Activated CD4-positive, alpha-beta T cell treated with anti-CD3 and anti-CD28 coated beads for 48 hours (primary cell): ENCODE results near the gene NDUFV1.
"Not testable (repeated sequence)": the region's sequence is repeated elsewhere in the genome, so short reads cannot be mapped to it uniquely, and the experiment has no call there.

Experiments used
- DNase-seq: peaks from one replicate; pipeline ENCODE4 v3.0.0-alpha.2; 2020

NDUFV1 gene

GRCh38 chr11:67586568-67587250 is 20.0 kb upstream of the NDUFV1 start:
- DNase-seq = no peak

GRCh38 chr11:67588136-67588503 is 18.6 kb upstream of the NDUFV1 start:
- no peak for DNase-seq

DNA sequence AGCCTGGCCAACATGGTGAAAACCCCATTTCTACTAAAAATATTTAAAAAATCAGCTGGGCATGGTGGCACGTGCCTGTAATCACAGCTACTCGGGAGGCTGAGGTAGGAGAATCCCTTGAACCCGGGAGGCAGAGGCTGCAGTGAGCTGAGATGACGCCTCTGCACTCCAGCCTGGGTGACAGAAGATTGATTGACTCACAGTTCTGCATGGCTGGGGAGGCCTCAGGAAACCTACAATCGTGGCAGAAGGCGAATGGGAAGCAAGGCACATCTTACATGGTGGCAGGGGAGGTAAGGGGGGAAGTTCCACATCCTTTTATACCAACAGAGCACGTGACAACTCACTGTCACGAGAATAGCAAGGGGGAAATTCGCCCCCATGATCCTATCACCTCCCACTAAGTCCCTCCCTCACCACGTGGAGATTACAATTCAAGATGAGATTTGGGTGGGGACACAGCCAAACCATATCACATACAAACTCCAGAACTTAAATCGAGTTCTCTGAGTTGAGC is 17.8 kb upstream of the NDUFV1 start:
- DNase-seq = not testable (repeated sequence)

DNA sequence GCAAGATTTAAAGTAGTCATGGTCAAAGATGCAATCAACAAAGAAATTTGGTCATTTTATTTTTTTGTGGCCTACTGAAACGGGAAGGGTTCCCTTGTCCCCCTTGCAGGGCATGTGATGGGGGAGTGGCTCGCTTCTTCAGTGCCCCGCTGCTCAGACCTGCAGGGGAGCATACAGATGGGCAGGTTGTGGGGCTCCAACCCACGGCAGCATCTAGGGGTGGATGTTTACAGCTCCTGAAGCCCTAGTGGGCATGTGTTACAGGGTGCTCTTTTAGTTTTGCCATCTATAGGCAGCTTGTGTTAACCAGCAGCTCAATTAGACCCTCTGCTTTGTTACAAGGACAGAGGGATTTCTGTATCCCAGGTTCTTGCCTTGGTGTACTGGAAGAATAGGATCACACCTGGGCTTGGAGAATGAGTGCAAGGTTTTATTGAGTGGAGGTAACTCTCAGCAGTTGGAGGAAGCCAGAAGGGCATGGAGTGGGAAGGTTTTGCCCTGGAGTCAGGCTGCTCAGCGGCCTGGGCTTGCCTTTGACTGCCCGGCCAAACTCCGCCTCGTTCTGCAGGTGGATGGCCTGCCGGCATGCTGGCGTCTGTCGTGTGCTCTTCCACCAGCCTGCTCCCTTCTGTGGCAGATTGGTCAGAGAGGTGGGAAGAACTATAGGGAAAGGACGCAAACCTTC is 13.7 kb upstream of the NDUFV1 start:
- no peak for DNase-seq

- no peak for DNase-seq
Observed at GRCh38 chr11:67593565-67593905, 13.2 kb upstream of the NDUFV1 start.

GRCh38 chr11:67594480-67594879 is 12.3 kb upstream of the NDUFV1 start:
- DNase-seq = no peak

GRCh38 chr11:67596753-67597300 is 9.9 kb upstream of the NDUFV1 start:
- no peak for DNase-seq

- not testable (repeated sequence) for DNase-seq
Observed at GRCh38 chr11:67597458-67597857, 9.3 kb upstream of the NDUFV1 start.

DNA sequence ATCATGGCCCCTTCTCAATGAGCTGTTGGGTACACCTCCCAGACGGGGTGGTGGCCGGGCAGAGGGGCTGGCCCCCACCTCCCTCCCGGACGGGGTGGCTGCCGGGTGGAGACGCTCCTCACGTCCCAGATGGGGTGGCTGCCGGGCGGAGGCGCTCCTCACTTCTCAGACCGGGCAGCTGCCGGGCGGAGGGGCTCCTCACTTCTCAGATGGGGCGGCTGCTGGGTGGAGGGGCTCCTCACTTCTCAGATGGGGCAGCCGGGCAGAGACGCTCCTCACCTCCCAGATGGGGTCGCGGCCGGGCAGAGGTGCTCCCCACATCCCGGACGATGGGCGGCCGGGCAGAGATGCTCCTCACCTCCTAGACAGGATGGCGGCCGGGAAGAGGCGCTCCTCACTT is 8.8 kb upstream of the NDUFV1 start:
- not testable (repeated sequence) for DNase-seq

DNA sequence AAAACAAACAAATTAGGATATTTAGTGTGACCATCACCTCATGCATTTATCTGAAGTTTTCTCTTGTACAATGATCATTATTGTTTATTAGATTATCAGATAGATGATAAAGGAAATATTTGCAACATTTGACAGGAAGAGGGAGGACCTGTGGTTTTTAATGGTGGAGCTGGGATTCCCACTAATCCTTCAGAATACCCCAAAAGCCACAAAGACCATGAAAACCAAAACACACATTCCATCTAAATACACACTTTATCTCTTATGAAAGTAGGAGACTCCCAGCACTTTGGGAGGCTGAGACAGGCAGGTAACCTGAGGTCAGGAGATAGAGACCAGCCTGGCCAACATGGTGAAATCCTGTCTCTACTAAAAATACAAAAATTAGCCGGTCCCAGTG is 7.6 kb upstream of the NDUFV1 start:
- no peak for DNase-seq

- DNase-seq = no peak
Observed at GRCh38 chr11:67600324-67601029, 6.3 kb upstream of the NDUFV1 start.

GRCh38 chr11:67601098-67601497 is 5.6 kb upstream of the NDUFV1 start:
- DNase-seq = no peak

DNA sequence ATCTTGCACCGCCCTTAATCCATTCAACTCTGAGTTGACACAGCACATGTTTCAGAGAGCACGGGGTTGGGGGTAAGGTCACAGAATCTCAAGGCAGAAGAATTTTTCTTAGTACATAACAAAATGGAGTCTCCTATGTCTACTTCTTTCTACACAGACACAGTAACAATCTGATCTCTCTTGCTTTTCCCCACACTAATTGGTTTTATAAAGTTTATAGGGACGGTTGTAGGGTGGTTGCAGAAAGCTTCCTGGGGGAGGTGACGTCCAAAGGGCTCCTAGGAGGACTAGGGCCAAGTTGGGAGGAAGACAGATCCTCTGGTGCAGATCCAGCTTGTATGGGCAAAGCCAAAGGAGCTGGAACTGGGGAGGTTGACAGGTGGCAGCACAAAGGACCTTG is 2.6 kb upstream of the NDUFV1 start:
- not testable (repeated sequence) for DNase-seq

DNA sequence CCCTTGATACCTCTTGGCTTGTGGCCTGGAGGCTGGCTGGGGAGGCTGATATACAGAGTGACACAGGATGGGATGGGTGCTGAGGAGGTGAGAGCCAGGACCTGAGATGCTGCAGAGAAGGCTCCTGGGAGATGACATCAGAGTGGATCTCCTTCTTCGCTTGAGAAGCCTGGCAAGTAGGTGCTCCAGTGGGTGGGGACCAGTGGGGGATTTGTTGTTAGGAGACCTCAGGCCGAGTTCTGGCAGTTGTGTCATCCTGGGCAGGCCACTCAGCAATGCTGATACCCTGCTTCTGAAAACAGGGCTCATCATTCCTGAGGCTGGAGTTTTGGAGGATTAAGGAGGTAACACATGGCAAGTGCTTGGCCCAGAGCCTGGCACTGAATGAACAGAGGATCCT is 1.9 kb upstream of the NDUFV1 start:
- DNase-seq = no peak

- no peak for DNase-seq
Observed at GRCh38 chr11:67605231-67606011, 1.3 kb upstream of the NDUFV1 start.

DNA sequence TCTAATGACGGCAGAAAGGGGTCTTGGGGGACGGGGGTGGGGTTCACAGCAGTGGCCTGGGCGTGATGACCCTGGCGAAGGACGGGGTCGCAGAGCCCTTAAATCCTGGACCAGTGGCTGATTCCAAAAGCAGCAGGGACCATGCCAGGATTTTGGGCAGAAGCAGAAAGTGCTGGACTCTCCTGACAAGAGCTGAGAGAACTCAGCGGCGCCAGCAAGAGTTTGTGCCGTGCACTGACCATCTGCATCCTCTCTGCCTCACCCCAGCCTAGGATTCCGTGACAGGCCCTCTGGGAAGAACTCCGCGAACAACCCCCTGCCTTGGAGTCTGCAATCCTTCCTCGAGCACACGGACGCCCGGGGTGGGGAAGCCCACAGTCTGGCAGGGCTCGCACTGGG is 644 bp upstream of the NDUFV1 start:
- DNase-seq = no peak

DNA sequence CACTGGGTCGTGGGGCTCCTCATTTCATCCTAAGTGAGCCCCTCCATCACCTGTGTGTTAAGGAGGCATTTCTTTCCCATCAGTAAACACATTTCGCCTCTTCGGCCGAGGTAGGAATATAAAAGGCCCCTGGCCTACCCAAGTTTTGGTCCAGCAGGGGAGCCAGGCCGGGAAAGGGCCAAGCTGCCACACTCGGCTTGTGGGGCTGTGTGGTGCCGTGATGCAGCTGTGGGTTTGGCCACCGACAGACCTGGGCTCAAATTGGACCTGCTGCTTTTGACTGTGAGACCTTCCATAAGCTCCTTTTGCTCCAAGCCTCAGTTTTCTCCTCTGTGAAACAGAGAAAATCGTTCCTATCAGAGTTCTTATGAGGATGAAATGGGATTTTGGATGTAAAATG is 771 bp downstream of the NDUFV1 start:
- no peak for DNase-seq

GRCh38 chr11:67608486-67608885 is 1.8 kb downstream of the NDUFV1 start:
- DNase-seq = no peak

DNA sequence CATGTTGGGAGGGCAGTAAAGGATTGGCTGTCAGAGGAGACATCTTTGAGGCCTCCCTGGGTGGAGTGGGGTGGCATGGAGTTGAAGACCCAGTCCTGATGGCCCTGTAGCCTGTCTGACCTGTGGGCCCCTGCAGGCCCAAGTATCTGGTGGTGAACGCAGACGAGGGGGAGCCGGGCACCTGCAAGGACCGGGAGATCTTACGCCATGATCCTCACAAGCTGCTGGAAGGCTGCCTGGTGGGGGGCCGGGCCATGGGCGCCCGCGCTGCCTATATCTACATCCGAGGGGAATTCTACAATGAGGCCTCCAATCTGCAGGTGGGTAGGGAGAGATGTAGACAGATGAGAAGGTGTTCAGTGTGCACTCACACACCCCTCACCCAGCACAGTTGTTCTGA is 2.6 kb downstream of the NDUFV1 start:
- DNase-seq = no peak

DNA sequence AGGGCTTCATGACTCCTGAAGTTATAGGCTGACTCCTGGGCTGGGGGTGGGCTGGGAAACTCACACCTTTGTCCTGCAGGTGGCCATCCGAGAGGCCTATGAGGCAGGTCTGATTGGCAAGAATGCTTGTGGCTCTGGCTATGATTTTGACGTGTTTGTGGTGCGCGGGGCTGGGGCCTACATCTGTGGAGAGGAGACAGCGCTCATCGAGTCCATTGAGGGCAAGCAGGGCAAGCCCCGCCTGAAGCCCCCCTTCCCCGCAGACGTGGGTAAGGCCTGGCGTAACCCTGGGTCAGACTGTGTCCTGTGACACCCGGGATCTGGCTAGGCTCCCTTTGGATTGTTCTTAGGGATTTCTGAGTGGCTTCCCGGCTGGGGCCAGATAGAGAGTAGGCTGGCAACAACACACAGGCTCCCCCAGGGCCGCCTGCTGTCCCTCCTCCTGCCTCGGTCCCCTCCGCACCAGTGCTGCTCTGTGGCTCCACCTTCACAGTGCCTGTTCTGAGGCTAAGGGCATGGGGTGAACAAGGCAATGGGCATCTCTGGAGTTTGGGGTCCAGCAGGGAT is 3.6 kb downstream of the NDUFV1 start:
- no peak for DNase-seq

GRCh38 chr11:67611165-67611564 is 4.4 kb downstream of the NDUFV1 start:
- no peak for DNase-seq

DNA sequence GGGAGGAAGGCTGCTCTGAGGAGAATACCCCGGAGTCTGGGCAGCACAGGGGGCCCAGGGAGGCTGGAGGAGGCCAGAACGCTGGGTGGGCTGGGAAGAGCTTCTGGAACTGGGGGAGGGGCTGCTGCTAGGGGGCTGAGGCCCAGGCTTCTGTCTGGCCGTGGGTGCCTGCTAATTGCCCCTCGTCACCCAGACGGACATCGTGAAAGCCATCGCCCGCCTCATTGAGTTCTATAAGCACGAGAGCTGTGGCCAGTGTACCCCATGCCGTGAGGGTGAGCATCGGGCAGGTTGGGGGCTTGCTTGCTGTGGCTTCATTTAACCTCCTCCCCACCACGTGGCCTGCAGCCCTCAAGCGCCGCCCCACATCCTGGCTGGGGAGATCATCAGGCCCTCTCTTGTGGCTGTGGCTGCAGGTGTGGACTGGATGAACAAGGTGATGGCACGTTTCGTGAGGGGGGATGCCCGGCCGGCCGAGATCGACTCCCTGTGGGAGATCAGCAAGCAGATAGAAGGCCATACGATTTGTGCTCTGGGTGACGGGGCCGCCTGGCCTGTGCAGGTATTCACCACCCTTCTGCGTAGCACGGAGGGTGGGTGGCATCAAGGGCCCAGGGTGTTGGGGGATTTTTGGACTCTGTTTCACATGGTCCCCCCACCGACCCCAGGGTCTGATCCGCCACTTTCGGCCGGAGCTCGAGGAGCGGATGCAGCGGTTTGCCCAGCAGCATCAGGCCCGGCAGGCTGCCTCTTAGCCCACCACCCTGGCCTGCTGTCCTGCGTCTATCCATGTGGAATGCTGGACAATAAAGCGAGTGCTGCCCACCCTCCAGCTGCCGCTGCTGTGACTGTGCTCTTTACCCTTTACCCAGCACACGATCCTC is 5.2 kb downstream of the NDUFV1 start:
- no peak for DNase-seq
